ENCODE measurements around the gene LRMDA.

The LRMDA gene

DNA sequence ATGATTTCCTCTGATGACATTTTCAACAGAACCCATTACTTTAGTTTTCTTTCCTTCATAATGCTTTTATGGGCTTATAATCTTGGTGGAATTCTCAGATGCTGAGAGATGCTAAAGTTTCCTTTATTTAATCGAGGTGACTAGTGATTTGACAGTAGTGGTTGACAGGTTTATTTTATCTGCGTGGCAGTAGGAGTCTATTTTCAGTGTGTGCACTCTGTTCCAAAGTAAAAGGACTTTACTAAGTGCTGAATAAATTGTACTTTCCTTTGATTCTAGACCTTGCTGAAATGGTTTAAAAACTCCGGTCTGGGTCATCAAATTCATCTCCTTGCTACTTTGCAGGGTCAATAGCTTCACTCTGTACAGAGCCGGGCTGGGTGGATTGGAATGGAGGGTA is 900.3 kb downstream of the LRMDA start:
- Histone ChIP-seq H3K9me2 (replicated peaks; ENCODE audit: insufficient read depth, low read length) (no peaks in the 10 kb centered on the region; the same call in 1 of the 2 replicates), H2AFZ (ENCODE audit: low read depth, low read length, severe bottlenecking) (no peak overlapping the region), H4K20me1 (ENCODE audit: low read depth, low read length) (no peaks in the 10 kb centered on the region), H3K36me3 (ENCODE audit: low read length) (no peaks in the 10 kb centered on the region), H3K27me3 (ENCODE audit: low read length) (no peaks in the 10 kb centered on the region), H3K4me2 (ENCODE audit: low read depth, low read length, poor library complexity, severe bottlenecking) (no peak overlapping the region), H3K4me3 (ENCODE audit: insufficient read depth, low read length, poor library complexity, severe bottlenecking) (no peak overlapping the region), H3K27ac (ENCODE audit: low read depth, low read length) (no peak overlapping the region), H3K9ac (ENCODE audit: low read length) (no peak overlapping the region), H3K9me3 (ENCODE audit: insufficient read depth, low read length) (no peaks in the 10 kb centered on the region), H3K79me2 (ENCODE audit: insufficient read depth, low read length) (no peaks in the 10 kb centered on the region), H3F3A (ENCODE audit: insufficient read depth) (no peaks in the 10 kb centered on the region)
- TF ChIP-seq, protein P1, sequence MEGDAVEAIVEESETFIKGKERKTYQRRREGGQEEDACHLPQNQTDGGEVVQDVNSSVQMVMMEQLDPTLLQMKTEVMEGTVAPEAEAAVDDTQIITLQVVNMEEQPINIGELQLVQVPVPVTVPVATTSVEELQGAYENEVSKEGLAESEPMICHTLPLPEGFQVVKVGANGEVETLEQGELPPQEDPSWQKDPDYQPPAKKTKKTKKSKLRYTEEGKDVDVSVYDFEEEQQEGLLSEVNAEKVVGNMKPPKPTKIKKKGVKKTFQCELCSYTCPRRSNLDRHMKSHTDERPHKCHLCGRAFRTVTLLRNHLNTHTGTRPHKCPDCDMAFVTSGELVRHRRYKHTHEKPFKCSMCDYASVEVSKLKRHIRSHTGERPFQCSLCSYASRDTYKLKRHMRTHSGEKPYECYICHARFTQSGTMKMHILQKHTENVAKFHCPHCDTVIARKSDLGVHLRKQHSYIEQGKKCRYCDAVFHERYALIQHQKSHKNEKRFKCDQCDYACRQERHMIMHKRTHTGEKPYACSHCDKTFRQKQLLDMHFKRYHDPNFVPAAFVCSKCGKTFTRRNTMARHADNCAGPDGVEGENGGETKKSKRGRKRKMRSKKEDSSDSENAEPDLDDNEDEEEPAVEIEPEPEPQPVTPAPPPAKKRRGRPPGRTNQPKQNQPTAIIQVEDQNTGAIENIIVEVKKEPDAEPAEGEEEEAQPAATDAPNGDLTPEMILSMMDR (IDR thresholded peaks at IDR 0.05; ENCODE audit: insufficient read depth, low read length, poor library complexity, severe bottlenecking), result no peak
- no peak for TF ChIP-seq EZH2phosphoT487 (conservative IDR thresholded peaks at IDR 0.05; ENCODE audit: low read length)

DNA sequence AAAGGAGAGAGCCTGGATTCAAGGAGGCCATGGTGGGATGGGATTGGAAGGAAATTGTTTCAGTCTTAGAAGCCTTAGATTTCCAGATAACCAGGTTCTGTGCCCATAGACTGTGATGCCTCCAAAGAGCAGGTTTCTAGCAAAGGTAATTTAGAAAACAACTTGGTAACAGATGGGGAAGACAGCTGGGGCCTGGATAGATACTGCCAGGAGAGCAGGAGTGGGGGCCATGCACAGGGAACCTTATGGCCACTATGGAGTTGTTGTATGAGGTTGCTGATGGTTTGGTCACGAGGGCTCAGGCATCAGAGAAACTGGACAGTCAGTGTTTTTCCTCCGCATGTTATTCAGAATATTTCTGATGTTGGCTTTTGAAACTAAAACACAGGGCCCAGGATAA is 901.9 kb downstream of the LRMDA start:
- H3K27ac ChIP-seq (ENCODE audit: low read depth, low read length), result no peak overlapping the region

DNA sequence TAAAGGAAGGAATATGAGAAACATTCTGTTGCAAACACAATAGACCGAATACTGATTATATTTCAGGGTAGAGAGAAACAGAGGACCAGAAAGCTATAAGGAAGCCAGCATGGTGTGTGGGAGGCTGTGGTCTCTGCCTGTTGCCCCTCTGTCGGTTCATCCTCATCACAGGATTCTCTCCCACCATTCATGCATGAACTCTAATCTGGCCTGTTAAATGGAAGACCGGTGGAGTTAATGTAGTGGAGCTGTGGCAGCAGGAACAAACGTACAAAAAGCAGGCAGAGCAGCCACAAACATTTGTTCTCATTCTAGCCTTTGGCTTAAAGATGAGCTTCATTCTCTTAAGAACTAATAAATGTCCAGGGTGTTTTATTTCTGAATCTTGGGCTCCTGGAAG is 902.4 kb downstream of the LRMDA start:
- no peak overlapping the region for H3K27ac ChIP-seq (ENCODE audit: low read depth, low read length)
- H3F3A ChIP-seq (ENCODE audit: insufficient read depth), result no peaks in the 10 kb centered on the region
- no peaks in the 10 kb centered on the region for H3K36me3 ChIP-seq (ENCODE audit: low read length)
- no peaks in the 10 kb centered on the region for H3K79me2 ChIP-seq (ENCODE audit: insufficient read depth, low read length)
- H3K9me3 ChIP-seq (ENCODE audit: insufficient read depth, low read length), result no peaks in the 10 kb centered on the region
- H3K9me2 ChIP-seq (replicated peaks; ENCODE audit: insufficient read depth, low read length), result no peaks in the 10 kb centered on the region; the same call in 1 of the 2 replicates
- no peak overlapping the region for H3K4me3 ChIP-seq (ENCODE audit: insufficient read depth, low read length, poor library complexity, severe bottlenecking)
- no peak overlapping the region for H2AFZ ChIP-seq (ENCODE audit: low read depth, low read length, severe bottlenecking)
- no peaks in the 10 kb centered on the region for H4K20me1 ChIP-seq (ENCODE audit: low read depth, low read length)
- no peaks in the 10 kb centered on the region for H3K27me3 ChIP-seq (ENCODE audit: low read length)
- no peak overlapping the region for H3K4me2 ChIP-seq (ENCODE audit: low read depth, low read length, poor library complexity, severe bottlenecking)
- no peak overlapping the region for H3K9ac ChIP-seq (ENCODE audit: low read length)
- TF ChIP-seq, protein P1 (IDR thresholded peaks at IDR 0.05; ENCODE audit: insufficient read depth, low read length, poor library complexity, severe bottlenecking), result no peak
- no peak for TF ChIP-seq EZH2phosphoT487 (conservative IDR thresholded peaks at IDR 0.05; ENCODE audit: low read length)

More for the DNA sequence above, 901.9 kb downstream of the LRMDA start:
- Histone ChIP-seq H3K27me3 (ENCODE audit: low read length) (no peaks in the 10 kb centered on the region), H4K20me1 (ENCODE audit: low read depth, low read length) (no peaks in the 10 kb centered on the region), H3K4me3 (ENCODE audit: insufficient read depth, low read length, poor library complexity, severe bottlenecking) (no peak overlapping the region), H3K9me3 (ENCODE audit: insufficient read depth, low read length) (no peaks in the 10 kb centered on the region), H3K4me2 (ENCODE audit: low read depth, low read length, poor library complexity, severe bottlenecking) (no peak overlapping the region), H2AFZ (ENCODE audit: low read depth, low read length, severe bottlenecking) (no peak overlapping the region), H3K36me3 (ENCODE audit: low read length) (no peaks in the 10 kb centered on the region), H3K79me2 (ENCODE audit: insufficient read depth, low read length) (no peaks in the 10 kb centered on the region), H3F3A (ENCODE audit: insufficient read depth) (no peaks in the 10 kb centered on the region), H3K9me2 (replicated peaks; ENCODE audit: insufficient read depth, low read length) (no peaks in the 10 kb centered on the region; the same call in 1 of the 2 replicates), H3K9ac (ENCODE audit: low read length) (no peak overlapping the region)
- no peak for TF ChIP-seq EZH2phosphoT487 (conservative IDR thresholded peaks at IDR 0.05; ENCODE audit: low read length)
- TF ChIP-seq, protein P1 (IDR thresholded peaks at IDR 0.05; ENCODE audit: insufficient read depth, low read length, poor library complexity, severe bottlenecking), result no peak

All from SU-DHL-6 (cell line).